Activated CD4-positive, alpha-beta T cell treated with anti-CD3 and anti-CD28 coated beads, Interleukin-10, Interleukin-2, amounts not matched to agents 100 ng/mL and 50 ng/mL, durations not matched to agents 16 hours and 8 hours (primary cell): ENCODE data around the gene DNAH8.

ENCODE experiments used
- DNase-seq: peaks from one replicate; pipeline ENCODE4 v3.0.0-alpha.2; 2020

Gene DNAH8, protein sequence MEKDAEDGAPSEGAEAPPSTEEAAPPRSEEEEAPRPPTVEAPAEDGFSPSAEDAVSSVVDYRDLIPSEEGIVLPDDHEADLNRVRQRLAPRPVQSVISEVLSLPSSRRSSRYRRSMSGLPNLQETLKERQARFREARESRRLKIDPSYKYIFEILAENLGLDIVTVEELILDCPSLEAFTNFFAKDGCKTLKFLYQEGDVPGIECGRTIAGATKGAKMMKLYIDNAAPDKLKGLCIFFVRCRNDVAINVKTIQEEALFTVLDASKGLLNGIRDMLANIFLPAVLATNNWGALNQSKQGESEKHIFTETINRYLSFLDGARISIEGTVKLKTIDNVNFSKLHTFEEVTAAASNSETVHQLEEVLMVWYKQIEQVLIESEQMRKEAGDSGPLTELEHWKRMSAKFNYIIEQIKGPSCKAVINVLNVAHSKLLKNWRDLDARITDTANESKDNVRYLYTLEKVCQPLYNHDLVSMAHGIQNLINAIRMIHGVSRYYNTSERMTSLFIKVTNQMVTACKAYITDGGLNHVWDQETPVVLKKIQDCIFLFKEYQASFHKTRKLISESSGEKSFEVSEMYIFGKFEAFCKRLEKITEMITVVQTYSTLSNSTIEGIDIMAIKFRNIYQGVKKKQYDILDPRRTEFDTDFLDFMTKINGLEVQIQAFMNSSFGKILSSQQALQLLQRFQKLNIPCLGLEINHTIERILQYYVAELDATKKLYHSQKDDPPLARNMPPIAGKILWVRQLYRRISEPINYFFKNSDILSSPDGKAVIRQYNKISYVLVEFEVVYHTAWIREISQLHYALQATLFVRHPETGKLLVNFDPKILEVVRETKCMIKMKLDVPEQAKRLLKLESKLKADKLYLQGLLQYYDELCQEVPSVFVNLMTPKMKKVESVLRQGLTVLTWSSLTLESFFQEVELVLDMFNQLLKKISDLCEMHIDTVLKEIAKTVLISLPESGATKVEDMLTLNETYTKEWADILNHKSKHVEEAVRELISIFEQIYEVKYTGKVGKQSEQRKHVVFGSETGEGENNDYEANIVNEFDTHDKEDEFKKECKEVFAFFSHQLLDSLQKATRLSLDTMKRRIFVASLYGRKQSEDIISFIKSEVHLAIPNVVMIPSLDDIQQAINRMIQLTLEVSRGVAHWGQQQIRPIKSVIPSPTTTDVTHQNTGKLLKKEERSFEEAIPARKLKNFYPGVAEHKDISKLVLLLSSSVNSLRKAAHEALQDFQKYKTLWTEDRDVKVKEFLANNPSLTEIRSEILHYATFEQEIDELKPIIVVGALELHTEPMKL (N-terminal part only)

DNA sequence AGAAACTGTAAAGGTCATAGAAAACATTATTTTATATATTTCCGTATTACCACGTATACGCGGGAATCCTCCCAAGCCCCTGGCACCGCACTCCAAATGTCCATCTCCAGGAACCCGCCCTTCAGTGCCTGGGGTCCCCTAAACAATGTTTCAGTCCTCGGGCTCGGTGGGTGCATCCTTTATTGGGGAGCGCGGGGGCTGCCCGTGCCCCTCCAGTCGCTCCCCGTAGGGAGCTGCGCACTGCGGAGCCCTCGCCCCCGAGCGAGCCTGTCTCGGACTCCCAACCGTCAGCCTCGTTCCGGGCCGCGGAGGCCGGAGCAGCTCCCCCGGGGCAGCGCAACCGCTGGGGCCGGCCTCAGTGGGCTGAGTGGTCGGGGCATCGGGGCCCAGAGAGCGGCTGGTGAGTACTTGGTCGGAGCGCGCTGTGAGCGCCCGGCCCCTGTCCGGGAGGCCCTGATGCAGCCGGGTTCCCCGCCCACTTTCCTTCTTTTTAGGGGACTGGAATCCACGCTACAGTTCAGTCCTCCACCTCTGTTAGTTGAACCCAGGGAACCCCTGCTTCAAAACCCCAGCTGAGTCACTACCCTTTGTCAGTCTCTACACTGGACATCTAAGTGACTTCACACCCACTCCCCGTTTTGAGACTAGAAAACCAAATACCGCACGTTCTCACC is at the start of gene DNAH8:
TSS of gene DNAH8 (plus strand) at position 296 of the 674 bp plus-strand sequence. CDS start 7,499 bp downstream, outside the sequence.
- DNase-seq: peak; percentile 52

DNA sequence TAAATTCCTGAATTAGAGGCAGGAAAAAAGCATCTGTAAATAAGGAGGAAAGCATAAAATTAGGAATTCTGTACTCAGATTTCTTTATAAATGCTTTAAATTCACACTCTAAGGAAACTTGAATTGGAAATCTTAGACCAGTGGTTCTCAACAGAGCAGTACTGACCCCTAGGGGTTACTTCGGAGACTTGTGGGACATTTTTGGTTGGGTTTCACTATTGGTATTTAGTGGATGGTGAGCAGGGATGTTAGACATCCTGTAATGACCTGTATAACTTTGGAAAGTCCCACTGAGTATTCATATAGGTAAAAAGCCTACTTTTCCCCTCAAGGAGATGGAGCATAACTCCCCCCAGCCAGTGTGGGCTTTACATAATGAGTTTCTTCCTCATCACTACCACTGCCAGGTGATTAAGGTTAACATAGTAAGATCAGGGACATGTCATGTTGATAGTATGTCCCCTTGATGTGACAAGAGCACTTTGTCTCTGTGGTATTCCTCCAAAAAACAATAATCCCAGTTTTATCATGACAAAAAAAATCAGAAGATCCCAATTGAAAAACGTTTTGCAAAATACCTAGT is 43.1 kb upstream of the DNAH8 start:
- DNase-seq: peak; percentile 76

DNA sequence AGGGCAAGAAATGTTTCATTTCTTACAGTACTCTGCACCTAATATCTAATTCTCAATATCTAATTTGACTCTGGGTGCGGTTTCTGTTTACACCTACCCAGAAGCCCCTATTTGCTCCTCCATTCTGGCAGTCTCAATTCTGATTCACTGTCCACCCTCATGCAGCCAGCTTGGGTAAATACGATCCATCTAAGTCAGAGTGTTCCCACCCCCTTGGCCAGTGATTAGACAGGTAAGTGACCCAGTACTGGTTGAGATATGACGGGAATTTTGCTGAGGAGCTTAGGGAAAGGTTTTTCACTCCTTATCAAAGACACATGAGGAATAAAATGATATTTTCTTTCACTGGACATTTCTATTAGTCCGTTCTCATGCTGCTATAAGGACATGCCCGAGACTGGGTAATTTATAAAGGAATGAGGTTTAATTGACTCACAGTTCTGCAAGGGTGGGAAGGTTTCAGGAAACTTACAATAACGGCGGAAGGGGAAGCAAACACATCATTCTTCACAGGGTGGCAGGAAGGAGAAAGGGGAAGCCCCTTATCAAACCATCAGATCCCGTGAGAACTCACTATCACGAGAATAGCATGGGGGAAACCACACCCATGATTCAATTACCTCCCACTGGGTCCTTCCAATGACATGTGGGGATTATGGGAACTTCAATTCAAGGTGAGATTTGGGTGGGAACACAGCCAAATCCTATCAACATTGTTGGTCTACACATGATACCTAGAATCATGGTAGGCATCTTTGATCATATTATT is 41.5 kb upstream of the DNAH8 start:
- DNase-seq: peak; percentile 55

DNA sequence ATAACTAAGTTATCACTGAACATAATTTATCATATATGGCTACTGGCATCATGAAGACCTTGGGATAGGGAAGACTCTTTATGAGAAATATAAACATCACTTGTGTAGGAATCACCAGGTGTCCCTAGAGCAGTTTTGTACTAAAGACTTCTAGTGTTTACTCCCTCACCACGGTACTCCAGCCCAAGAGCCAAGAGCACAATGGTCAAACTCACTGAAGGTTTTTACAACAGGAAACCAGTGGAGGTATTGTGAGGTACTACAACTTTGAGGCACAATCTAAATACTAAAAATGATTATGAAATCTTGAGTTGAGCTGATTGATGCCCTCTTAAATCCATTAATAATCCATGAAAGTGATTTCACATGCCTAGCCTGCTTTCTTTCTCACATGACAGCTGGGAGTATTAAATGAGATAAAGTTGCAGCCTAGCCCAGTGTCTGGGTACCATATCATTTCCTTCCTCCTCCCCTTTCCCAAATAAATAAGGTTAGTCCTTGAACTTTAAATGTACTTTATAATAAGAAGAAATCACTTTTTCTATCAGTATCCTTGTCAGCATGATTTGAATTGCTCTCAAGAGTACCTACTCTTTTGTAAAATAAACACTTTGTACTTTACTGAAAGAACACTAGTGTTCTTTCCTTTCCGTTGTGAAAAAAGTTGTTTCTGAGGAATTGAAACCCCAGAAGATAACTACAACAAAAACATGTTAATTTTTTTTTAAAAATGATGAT is 38.7 kb upstream of the DNAH8 start:
- no peak for DNase-seq

DNA sequence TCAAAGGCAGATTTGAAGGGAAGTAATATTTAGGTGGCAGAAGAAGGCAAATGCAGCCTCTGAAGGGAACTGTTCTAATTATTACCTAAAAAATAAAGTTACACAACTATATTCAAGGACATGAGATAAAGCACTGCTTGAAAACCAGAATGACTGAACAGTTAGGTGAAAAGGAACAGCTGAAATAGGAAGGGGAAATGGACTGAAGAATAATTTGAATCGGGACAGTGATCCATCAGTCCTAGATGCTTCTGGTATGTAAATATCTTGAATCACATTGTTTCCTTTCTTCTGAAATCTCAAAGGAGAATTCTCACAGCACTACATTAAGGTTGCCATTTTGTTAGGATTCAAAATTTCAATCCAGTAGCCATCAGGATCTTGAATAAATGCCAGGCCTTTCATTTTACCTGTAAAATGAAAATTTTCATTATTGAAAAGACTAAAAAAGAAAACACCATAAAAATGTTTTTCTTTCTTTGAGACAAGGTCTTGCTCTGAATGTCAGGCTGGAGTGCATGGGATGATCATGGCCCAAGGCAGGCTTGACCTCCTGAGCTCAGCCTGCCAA is 38.1 kb upstream of the DNAH8 start:
- no peak for DNase-seq

DNA sequence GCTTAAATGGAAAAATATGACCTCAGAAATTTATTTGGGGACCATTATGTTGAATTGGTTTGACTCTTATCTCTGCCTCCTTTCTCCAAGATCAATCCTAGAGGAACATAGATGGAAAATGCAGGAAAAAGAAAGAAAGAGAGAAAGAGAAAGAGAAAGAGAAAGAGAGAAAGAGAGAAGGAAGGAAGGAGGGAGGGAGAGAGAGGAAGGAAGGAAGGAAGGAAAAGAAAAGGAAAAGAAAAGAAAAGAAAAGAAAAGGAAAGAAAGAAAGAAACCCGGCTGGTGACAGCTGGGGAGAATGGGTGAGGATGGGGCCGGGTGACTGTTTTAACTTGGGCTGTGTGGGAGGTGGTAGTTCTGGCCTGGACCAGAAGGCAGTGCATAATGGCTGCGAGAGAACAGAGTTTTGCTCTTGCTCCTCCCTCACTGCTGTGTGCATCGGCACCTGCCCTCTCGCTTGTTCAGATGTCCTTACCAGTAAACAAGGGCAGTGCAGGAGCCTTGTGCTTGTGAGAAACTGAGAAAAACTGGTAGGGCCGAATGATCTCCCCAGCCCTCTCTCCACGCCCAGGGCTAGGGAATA is 36.8 kb upstream of the DNAH8 start:
- DNase-seq: no peak

DNA sequence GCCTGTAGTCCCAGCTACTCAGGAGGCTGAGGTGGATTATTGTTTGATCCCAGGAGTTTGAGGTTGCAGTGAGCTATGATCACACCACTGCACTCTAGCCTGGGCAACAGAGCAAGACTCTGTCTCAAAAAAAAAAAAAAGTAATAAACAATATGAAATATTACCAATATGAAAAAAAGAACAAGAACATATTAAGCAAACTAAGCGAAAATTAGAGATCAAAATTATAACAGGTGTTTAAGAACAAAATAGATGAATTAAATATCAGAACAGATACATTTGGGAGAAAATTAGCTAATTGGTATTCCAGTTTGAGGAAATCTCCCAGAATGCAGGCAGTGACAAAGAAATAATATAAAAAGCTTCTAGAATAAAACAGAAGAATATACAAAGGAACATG is 35.4 kb upstream of the DNAH8 start:
- DNase-seq: no peak

DNA sequence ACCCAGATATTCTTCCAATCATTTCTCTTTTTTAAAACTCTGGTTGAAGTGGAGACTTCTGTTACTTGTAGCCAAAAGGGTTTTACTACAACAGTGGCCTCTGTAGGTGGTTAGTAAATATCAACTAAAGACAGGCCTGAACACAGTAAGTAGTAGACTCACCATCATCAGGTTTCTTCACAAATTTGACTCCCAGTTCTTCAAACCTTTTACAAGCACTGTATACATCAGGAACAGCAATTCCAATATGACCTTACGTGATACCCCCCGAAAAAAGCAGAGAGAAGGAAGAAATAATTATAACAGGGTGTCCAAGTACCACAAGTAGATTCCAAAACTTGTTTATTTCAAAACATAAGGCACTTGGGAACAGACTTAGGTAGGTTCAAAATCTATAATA is 33.3 kb upstream of the DNAH8 start:
- no peak for DNase-seq

DNA sequence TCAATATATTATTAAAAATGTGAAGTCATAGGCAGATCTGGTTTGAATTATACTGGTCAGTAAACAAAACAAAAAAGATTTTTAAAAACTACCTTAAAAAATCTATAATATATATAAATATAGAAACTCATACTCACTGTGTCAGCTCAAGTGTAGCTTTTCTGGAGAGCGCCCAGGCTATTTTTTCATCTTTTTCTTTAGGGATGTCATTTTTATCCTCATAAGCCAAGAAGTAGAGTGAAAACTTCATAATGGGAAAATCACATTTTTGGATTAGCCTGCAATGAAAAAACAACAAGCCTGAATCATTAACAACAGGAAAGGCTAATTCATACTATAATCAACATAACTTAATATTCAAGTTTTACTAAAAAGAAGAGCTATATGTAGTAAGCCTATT is 30.9 kb upstream of the DNAH8 start:
- DNase-seq: no peak

DNA sequence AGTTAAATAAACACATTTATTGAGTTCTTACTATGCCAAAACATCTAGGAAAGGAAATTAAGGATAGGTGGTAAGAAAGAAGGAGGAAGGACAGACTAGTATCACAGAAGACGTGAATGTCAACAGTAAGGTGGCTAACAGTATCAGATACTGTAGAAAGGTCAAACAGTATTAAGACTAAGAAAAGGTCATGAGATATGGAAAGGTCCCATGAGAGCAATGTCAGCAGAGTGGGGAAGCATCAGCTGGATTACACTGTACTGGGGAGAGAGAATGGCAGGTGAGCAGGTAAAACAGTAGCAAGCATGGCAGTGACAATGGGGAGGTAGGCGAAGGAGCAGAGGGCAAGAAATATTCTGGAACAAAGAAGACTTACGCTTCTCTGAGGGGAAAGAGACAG is 30.2 kb upstream of the DNAH8 start:
- DNase-seq: no peak

DNA sequence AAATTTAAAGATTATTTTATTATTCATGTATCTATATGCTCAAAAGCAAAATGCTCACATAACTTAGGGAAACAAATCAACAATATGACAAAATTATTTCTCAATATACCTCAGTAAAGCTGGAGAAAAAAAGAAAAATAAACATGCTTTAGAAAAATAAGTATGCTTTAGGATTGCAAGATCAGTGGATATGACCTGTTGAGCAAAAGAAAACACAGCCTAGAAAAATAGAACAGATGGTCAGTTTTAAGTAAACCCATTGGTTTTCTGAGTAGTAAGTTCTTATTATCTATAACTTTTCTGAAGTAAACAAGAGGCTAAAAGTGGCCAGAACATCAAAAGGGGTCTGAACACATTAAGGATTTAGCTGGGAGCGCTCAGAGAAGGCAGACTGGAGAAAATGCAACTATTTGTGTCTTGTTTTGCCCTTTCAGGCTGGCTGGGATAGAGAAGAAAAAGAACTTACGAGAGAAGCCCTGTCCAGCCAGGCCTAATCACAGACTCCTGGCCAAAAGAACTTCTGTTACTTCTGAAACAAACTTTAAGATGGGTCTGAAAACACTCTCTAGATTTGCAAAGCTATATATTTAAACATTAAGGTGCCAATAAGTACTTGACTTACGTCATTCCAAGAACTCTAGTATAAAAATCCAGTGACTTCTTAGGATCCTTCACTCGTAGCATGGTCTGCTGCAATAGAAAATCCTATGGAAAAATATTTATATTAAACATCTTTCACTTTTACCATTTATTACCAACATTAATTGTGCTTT is 28.7 kb upstream of the DNAH8 start:
- no peak for DNase-seq

DNA sequence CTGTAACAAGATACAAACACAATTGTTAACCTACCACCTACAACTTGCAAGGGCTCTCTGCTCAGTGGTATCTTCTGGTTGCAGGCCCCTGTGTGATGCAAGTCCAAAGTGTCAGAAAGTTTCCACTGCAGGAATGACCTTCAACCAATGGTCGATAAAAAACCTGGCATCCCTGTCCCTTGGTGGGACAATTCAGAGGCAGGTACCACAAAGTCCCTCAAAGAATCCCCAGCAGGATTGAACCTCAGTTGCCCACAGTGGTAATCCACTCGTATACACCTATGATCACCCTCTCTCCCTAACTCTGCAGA is 28.1 kb upstream of the DNAH8 start:
- no peak for DNase-seq

DNA sequence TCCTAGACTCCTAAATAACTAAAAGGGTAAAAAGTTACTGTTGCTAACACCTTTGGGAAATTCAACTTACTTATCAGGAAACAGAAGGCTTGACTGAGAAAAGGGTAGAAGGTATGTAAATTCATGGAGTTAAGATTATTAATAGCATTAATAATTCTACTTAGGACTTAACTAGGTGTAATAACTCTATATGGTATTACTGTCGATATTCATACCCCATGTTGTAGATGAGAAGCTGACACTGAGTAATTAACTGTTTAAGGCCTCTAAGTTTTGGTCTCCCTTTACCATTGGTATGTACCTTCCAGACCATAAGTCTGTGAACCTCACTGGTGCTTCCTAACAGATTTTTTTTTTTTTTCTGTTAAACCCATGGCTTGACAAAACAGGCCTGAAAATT is 27.6 kb upstream of the DNAH8 start:
- DNase-seq: no peak

DNA sequence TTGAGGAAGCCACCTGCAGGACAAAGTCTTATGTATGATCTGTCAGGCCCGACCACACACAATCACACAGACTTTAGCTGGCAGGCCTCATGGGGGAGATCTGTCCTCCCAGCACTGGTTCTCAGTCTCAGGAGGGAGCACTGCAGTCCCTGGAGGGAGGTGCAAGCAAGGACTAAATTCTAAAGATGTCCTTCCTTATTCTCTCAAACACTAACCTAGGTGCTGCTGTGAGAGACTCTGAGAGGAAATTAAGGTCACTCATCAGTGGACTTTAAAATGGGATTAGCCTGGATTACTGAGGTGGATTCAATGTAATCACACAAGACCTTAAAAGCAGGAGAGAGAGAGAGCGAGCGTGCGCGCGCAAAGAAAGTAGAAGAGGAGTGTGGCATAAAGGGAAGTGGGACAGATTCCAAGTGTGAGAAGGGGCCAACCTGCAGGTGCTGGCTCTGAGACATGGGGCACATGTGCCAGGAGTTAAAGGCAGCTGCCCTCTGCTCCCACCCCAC is 26.5 kb upstream of the DNAH8 start:
- DNase-seq: no peak

DNA sequence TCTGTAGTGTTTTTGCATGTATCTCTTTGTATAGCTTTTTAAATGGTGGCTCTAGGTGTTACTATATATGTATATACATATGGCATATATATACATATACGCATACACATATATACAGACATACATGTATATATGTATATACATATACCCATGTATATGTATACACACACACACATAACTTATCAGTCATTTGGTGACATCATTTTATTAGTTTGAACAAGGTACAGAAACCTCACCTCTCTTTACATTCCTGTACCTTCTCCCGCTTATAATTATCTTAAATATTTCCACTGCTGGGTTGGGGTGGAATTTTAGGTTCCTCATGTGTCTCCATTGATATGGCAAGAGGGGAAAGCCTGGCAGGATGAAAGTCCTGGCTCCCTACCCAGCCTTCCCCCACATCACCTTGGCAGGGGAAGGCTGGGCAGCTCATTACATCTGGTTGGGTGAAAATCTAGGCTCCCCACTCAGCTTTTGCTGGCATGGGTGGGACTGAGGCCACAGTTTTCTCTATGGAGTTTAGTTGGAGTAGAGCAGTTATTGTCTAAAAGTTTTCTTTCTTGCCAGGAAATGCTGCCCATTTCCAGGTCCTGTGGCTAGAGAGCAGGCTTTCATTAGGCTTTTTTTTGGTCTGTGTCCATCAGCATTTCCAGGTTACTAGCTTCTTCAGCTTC is 19.7 kb upstream of the DNAH8 start:
- no peak for DNase-seq

DNA sequence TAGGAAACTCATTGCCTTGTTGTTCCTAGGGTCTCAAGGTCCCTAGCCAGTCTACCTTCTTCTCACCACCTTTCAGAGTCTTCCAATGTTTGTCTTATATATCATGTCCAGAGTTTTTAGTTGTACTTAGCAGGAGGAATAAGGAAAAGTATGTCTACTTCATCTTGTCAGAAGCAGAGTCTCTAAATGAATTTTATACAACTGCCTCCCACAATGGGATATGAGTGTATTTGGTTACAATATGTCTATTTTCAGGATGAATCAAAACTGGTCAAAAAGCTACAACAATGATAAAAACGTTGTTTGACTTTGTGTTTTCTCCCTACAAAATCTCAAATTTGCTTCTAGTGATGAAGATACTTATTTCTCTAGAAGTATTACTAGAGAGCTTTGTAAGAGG is 19.2 kb upstream of the DNAH8 start:
- DNase-seq: peak; percentile 34

DNA sequence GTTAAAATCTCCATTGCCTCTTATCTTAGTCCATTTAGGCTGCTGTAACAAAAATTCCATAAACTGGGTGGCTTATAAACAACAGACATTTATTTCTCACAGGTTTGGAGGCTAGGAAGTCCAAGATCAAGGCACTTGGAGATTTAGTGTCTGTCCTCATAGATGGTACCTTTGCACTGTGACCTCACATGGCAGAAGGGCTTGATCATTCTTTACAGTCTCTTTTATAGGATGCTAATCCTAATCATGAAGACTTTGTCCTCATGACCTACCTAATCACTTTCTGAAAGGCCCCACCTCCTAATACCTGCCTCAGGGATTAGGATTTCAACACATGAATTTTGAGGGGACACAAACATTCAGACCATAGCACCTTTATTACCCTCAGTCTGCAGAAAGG is 18.8 kb upstream of the DNAH8 start:
- DNase-seq: no peak

DNA sequence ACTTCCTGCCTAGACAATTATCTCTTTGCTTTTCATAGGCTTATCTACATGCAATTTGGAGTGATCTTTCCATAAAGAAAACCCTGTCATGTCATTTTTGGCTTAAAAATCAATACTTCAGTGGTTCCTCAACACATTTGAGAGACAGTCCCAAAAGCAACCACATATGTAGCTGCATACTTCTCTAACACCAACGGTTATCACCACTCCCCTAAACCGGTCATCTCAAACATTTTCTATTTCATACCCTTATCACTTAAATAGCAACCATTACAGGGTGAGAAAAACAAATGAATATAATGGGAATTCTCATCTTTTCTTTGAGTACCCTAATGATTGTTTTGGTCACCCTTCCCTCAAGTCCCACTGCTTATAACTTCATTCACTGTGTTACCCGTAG is 17.3 kb upstream of the DNAH8 start:
- DNase-seq: peak; percentile 15
